ENCODE results near the gene LYPD5.
A peak's percentile ranks its signal among the peaks of the same experiment; 100 is the strongest.
"Not testable (repeated sequence)": the region's sequence is repeated elsewhere in the genome, so short reads cannot be mapped to it uniquely, and the experiment has no call there.

LYPD5 gene

GRCh38 chr19:43802216-43802951 lies at the start of gene LYPD5:
TSS of gene LYPD5 (minus strand) at chr19:43802447. CDS start at chr19:43802380, 67 bp downstream.
- no peak for DNase-seq

GRCh38 chr19:43848821-43849220 lies 46.6 kb upstream of the LYPD5 start:
- DNase-seq = no peak

- DNase-seq = no peak
These were observed 45.6 kb upstream of the LYPD5 start for GRCh38 chr19:43847884-43848283.

DNA sequence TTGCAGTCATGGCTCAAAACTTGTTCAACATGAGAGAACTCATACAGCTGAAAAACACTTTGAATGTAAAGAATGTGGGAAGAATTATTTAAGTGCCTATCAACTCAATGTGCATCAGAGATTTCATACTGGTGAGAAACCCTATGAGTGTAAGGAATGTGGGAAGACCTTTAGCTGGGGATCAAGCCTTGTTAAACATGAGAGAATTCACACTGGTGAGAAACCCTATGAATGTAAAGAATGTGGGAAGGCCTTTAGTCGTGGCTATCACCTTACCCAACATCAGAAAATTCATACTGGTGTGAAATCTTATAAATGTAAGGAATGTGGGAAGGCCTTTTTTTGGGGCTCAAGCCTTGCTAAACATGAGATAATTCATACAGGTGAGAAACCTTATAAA lies 45.0 kb upstream of the LYPD5 start:
- no peak for DNase-seq

DNA sequence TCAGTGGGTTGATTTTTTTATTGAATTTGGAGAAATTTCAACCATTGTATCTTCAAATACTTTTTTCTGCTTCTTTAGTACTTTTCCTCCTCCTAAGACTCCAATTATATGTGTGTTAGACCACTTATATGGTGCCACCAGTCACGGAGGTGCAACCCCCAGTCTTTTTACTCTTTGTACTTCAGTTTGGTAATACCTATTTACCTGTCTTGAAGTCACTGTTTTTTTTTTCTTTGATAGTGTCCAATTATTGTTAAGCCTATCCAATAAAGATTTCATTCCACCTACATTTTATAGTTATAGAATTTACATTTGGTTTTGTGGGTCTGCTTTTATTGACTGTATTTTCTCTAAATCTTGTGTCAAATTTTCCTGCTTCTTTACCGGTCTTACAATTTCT lies 39.8 kb upstream of the LYPD5 start:
- DNase-seq = no peak

- DNase-seq = no peak
These were observed 36.9 kb upstream of the LYPD5 start for GRCh38 chr19:43839139-43839538.

GRCh38 chr19:43826787-43827754 lies 24.8 kb upstream of the LYPD5 start, which contains the start of gene ZNF283:
TSS of gene ZNF283 (plus strand) at chr19:43827321. CDS start at chr19:43833505, 6,184 bp downstream.
- DNase-seq = peak; percentile 93

- not testable (repeated sequence) for DNase-seq
These were observed 22.3 kb upstream of the LYPD5 start for GRCh38 chr19:43824572-43824971.

GRCh38 chr19:43823856-43824255 lies 21.6 kb upstream of the LYPD5 start:
- not testable (repeated sequence) for DNase-seq

GRCh38 chr19:43820884-43821215 lies 18.6 kb upstream of the LYPD5 start:
- DNase-seq = no peak

DNA sequence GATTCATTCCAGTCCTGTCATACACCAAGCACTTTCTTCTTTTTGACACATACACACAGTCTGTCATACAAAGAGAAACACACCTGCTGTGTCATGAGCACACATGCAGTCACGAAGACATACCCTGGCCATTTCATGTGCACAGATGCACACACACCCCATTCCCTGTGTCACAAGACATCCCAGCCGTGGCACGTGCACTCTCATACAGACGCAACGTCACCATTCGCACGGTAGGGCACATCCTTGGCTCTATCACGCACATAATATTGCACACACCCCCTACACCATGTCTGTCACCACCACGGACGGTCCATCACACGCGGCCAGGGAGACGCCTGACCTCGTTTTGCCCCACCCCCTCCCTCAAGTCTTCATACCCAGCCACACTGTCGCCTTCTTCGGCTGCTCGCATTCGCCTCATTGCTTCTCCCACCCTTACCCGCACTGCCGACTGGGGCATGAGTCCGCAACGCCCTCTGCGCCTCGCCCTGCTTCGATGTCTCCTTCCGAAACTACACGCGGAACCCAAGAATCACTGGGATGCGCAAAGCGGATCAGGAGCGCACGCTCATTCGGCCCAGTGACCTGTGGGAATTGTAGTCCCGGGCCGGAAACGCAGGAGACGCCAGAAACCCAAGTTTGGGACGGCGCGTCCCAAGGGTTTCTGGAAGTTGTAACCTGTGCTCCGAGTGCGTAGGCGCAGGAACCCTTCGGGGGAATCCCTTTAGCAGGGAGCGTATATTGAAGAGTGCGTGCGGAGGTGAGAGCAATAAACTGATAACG lies 18.0 kb upstream of the LYPD5 start:
- DNase-seq = no peak

DNA sequence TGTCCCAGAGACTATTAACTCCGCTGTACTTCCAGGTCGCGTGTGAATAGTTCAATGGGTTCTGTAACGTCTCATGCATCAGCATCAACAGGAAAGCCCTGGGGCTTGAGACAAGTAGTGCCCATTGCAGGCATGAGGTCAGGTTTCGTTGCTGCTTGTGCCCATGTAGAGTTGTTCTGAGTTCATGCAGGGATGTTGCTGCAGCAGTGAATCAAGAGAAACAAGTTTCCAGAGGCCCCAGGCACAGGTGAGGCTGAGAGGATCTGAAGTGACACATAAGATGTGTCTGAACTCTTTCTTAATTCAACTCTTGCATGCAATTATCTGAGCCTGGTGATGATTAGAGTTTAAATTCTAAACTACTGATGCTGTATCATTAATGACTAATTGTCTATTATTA lies 16.3 kb upstream of the LYPD5 start:
- no peak for DNase-seq

DNA sequence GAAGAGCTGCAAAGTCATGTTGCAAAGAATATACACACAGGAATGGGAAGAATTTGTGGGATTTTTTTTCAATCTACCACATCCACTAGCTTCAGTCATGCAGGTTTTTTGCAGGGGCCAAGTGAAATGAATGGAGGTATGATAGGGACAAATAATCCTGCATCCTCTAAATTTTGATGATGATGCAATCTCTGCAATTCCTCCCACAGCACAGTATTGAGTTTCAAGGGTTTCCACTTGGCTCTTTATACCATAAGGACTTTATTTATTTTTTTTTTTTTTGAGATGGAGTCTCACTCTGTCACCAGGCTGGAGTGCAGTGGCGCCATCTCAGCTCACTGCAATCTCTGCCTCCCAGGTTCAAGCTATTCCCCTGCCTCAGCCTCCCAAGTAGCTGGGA lies 15.2 kb upstream of the LYPD5 start:
- not testable (repeated sequence) for DNase-seq

DNA sequence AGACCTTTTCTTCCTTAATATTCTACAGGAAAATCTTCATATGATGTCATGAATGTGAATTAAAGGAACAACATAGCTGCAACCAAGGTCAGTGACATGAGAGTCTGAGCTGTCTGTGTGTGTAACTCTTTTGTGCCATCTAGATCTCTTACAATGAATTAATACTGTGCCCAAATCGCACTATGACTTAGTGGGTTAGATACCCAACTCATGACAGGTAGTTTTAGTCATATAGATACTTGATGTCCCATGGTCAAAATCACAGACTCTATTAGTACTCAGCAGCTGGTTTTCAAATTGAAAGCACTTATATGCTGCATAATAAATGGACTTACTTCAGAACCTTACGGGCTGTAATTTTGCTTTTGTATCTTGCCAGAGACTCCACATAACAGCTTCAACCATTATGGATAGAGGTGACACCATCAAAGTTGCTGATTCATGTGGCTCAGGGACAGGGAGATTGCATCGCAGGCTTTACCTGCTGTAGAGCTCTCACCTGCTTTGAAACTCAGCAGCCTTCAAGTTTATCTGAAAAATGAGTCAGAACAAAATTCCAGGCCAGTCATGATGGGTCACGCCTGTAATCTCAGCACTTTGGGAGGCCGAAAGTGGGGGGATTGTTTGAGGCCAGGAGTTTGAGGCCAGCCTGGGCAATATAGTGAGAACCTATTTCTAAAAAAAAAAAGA lies 12.6 kb upstream of the LYPD5 start:
- DNase-seq = no peak

DNA sequence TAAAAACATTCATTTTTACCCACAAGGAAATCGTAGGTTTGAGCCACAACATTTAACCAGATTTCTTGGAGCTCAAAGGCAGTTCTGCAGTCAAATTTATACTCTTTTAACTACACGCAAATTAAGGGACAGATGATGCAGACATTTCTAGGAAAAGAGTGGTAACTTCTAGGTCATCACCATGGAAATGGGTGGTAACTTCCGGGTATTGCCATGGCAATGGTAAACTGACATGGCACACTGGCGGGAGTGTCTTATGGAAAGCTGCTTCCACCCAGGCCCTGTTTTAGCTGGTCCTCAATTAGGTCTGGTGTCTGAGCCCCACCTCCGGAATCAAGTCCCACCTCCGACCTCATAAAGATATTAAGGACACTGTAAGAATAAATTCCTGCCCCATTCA lies 10.4 kb upstream of the LYPD5 start:
- no peak for DNase-seq

DNA sequence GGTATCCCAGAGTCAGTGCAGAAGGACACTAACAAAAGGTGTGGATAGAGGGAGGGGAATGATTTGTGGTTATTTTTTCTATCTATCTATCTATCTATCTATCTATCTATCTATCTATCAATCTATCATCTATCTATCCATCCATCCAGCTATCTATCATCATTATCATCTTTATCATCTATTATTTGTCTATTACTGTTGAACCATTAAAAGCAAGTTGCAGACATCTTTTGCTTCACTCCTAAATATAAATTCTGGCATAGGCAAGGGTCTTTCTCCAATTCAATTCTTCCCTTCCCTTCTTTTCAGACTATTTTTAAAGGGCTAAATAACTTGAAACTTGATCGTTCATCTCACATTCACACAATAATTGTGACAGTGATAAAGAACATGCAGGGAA lies 10.0 kb upstream of the LYPD5 start:
- no peak for DNase-seq

GRCh38 chr19:43811837-43812236 lies 9.6 kb upstream of the LYPD5 start:
- no peak for DNase-seq

- peak; percentile 65 for DNase-seq
These were observed 7.8 kb upstream of the LYPD5 start for GRCh38 chr19:43809762-43810696.

GRCh38 chr19:43807651-43808050 lies 5.4 kb upstream of the LYPD5 start:
- DNase-seq = no peak

GRCh38 chr19:43806848-43807247 lies 4.6 kb upstream of the LYPD5 start:
- no peak for DNase-seq

GRCh38 chr19:43806401-43806800 lies 4.2 kb upstream of the LYPD5 start:
- DNase-seq = not testable (repeated sequence)

All from NCI-H2029 (cell line).